Measurements from ENCODE around the gene ELAVL3.

The ELAVL3 gene

DNA sequence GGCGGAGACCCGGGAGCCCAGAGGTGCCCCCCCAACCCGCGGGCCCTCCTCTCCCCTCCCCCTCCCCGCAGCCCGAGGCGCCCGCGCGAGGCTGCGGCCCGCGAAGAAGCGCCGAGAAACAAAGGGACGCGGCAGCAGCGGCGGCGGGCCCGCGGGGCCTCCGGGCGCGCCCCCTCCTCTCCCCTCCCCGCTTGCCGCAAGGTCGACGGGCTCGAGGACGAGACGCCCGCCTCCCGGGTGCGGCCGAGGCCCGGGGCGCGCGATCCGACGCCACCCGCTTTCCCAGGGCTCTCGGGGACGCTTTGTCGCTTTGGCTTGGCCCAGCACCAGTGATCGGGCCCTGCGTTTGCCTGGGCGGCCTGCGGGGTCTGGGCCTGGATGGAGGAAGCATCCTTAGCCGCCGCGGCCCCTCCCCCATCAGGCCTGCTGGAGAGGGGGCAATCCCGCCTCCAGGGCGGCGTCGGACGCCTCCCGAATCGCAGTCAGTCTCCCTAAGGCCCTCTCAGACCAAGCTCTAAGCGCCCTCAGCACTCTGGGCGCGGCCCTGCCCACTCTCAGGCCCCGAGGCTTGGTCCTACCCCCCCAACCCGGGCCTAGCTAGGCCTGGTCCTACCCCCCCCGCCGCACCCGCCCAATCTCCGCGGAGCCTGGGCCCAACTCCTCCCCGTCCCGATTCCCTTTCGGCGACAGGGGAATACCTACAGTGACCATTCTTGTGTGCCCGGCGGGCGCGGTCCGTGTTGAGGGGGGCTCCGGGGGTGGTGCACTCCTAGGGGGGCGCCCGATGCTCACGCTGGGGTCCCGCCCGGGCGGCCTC, 740 bp downstream of the ELAVL3 start:
- Histone ChIP-seq H3K9ac (ENCODE audit: low read depth, low read length, poor library complexity, severe bottlenecking) (no peak overlapping the region), H3K79me2 (ENCODE audit: insufficient read depth, low read length) (no peaks in the 10 kb centered on the region), H2AFZ (ENCODE audit: low read length) (no peak overlapping the region), H3K9me2 (replicated peaks; ENCODE audit: low read depth, low read length) (no peaks in the 10 kb centered on the region), H3K4me2 (ENCODE audit: low read depth, low read length, poor library complexity, severe bottlenecking) (no peak overlapping the region), H4K20me1 (ENCODE audit: insufficient read depth, low read length, poor library complexity, severe bottlenecking) (no peaks in the 10 kb centered on the region), H3F3A (ENCODE audit: low read depth) (no peaks in the 10 kb centered on the region), H3K27me3 (ENCODE audit: insufficient read depth, low read length, poor library complexity, severe bottlenecking) (no peaks in the 10 kb centered on the region), H3K36me3 (ENCODE audit: insufficient read depth, low read length) (no peaks in the 10 kb centered on the region), H3K9me3 (ENCODE audit: insufficient read depth, low read depth, low read length) (no peaks in the 10 kb centered on the region), H3K4me3 (ENCODE audit: low read length, poor library complexity, severe bottlenecking) (no peak overlapping the region), H3K4me1 (ENCODE audit: insufficient read depth, low read length, poor library complexity, severe bottlenecking) (no peaks in the 10 kb centered on the region)
- TF ChIP-seq EZH2phosphoT487 (IDR thresholded peaks at IDR 0.05; ENCODE audit: borderline replicate concordance) = no peak
- TF ChIP-seq, protein P1, sequence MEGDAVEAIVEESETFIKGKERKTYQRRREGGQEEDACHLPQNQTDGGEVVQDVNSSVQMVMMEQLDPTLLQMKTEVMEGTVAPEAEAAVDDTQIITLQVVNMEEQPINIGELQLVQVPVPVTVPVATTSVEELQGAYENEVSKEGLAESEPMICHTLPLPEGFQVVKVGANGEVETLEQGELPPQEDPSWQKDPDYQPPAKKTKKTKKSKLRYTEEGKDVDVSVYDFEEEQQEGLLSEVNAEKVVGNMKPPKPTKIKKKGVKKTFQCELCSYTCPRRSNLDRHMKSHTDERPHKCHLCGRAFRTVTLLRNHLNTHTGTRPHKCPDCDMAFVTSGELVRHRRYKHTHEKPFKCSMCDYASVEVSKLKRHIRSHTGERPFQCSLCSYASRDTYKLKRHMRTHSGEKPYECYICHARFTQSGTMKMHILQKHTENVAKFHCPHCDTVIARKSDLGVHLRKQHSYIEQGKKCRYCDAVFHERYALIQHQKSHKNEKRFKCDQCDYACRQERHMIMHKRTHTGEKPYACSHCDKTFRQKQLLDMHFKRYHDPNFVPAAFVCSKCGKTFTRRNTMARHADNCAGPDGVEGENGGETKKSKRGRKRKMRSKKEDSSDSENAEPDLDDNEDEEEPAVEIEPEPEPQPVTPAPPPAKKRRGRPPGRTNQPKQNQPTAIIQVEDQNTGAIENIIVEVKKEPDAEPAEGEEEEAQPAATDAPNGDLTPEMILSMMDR (conservative IDR thresholded peaks at IDR 0.05; ENCODE audit: low read length) = no peak

GRCh38 chr19:11479090-11479897, 1.6 kb downstream of the ELAVL3 start:
- Histone ChIP-seq H3F3A (ENCODE audit: low read depth) (no peaks in the 10 kb centered on the region), H3K27me3 (ENCODE audit: insufficient read depth, low read length, poor library complexity, severe bottlenecking) (no peaks in the 10 kb centered on the region), H3K9ac (ENCODE audit: low read depth, low read length, poor library complexity, severe bottlenecking) (no peak overlapping the region), H3K36me3 (ENCODE audit: insufficient read depth, low read length) (no peaks in the 10 kb centered on the region), H2AFZ (ENCODE audit: low read length) (no peak overlapping the region), H3K4me2 (ENCODE audit: low read depth, low read length, poor library complexity, severe bottlenecking) (no peak overlapping the region), H4K20me1 (ENCODE audit: insufficient read depth, low read length, poor library complexity, severe bottlenecking) (no peaks in the 10 kb centered on the region), H3K9me2 (replicated peaks; ENCODE audit: low read depth, low read length) (no peaks in the 10 kb centered on the region), H3K4me3 (ENCODE audit: low read length, poor library complexity, severe bottlenecking) (no peak overlapping the region), H3K9me3 (ENCODE audit: insufficient read depth, low read depth, low read length) (no peaks in the 10 kb centered on the region), H3K4me1 (ENCODE audit: insufficient read depth, low read length, poor library complexity, severe bottlenecking) (no peaks in the 10 kb centered on the region), H3K79me2 (ENCODE audit: insufficient read depth, low read length) (no peaks in the 10 kb centered on the region)
- TF ChIP-seq EZH2phosphoT487 (IDR thresholded peaks at IDR 0.05; ENCODE audit: borderline replicate concordance) = no peak
- TF ChIP-seq, protein P1 (conservative IDR thresholded peaks at IDR 0.05; ENCODE audit: low read length) = no peak

DNA sequence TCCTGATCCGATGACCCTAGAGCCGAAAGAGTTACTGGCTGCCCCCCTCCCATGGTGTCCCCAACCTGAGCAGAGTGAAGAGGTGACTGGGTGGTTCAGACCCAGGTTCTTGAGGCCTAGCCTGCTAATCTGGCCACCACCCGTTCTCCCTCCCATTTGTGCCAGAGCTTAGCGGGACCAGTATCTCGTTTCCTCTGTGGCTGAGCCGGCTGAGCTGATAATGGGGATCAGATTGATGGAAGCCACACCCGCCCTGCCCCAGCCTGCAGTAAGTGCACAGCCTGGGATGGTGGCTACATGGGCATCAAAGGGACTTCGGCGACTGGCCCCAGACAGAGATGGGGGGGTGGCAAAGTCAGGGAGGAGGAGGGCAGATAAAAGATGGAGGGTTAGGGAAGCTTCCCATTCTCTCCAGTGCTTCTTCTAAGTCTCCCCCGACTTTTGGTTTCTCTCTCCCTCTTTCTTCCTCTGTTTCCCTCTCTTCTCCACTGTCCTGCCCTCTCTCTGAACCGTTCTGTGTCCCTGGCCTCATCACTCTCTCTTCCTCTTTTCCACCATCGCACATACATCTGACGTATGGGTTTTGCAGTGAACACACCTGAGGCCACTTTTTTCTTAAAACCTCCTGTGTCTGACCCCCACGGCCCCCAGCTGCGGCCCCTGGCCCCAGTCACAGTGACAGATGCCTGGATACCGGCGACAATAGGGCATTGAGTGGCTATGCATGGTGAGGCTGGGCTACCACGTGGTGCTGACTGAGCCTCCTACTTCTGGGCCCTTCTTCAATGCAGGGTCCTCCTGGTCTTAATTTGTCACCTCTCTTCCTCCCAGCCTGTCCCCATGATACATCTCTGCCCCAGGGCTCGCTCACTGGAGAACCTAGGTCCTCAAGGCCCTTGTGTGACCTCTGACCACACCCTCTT, 2.4 kb downstream of the ELAVL3 start:
- TF ChIP-seq, protein P1 (conservative IDR thresholded peaks at IDR 0.05; ENCODE audit: low read length) = no peak
- TF ChIP-seq EZH2phosphoT487 (IDR thresholded peaks at IDR 0.05; ENCODE audit: borderline replicate concordance) = no peak
- Histone ChIP-seq H3K36me3 (ENCODE audit: insufficient read depth, low read length) (no peaks in the 10 kb centered on the region), H3F3A (ENCODE audit: low read depth) (no peaks in the 10 kb centered on the region), H2AFZ (ENCODE audit: low read length) (no peak overlapping the region), H4K20me1 (ENCODE audit: insufficient read depth, low read length, poor library complexity, severe bottlenecking) (no peaks in the 10 kb centered on the region), H3K9me2 (replicated peaks; ENCODE audit: low read depth, low read length) (no peaks in the 10 kb centered on the region), H3K9ac (ENCODE audit: low read depth, low read length, poor library complexity, severe bottlenecking) (no peak overlapping the region), H3K9me3 (ENCODE audit: insufficient read depth, low read depth, low read length) (no peaks in the 10 kb centered on the region), H3K79me2 (ENCODE audit: insufficient read depth, low read length) (no peaks in the 10 kb centered on the region), H3K27me3 (ENCODE audit: insufficient read depth, low read length, poor library complexity, severe bottlenecking) (no peaks in the 10 kb centered on the region), H3K4me3 (ENCODE audit: low read length, poor library complexity, severe bottlenecking) (no peak overlapping the region), H3K4me2 (ENCODE audit: low read depth, low read length, poor library complexity, severe bottlenecking) (no peak overlapping the region), H3K4me1 (ENCODE audit: insufficient read depth, low read length, poor library complexity, severe bottlenecking) (no peaks in the 10 kb centered on the region)

Measured in Loucy (cell line).